HepG2 (cell line): Measurements from ENCODE around the gene SOX5. TPM values are rescaled to one million over a fixed set of nuclear protein-coding genes. Genes with fewer than 3 reads are reported as not detected.

ENCODE experiments used
- AGO2 ChIP-seq: fragments of 200-400 bp; formaldehyde crosslinking; optimal IDR thresholded peaks from 2 replicates; pipeline ENCODE3; 2017; ENCODE audit warnings: mild to moderate bottlenecking, low read depth, low read length, moderate library complexity
- CENPT ChIP-seq: sonication (generic); formaldehyde crosslinking; IDR thresholded peaks from 2 replicates; pipeline ENCODE4 v1.8.0; 2022; ENCODE audit warnings: low read depth, mild to moderate bottlenecking, moderate library complexity, missing genetic modification reagents
- EZH2 ChIP-seq: conservative IDR thresholded peaks from 2 replicates; pipeline ENCODE4 v1.6.1; 2012; ENCODE audit warnings: mild to moderate bottlenecking, low read depth, low read length, moderate library complexity
- KDM2A ChIP-seq: sonication (generic); formaldehyde crosslinking; IDR thresholded peaks from 2 replicates; pipeline ENCODE4 v1.4.0; 2020; ENCODE audit warnings: low read depth, missing genetic modification reagents, borderline replicate concordance
- MAZ ChIP-seq, 2 experiments: sonication (generic) in 1 of 2; formaldehyde crosslinking in 1 of 2; IDR thresholded peaks; 2 replicates each; pipeline versions ENCODE4 v1.5.0 to v1.6.1; 2012 to 2020; ENCODE audit warnings: low read depth in 2 of 2, mild to moderate bottlenecking in 2 of 2, borderline replicate concordance in 1 of 2, improper control_type of control experiment in 1 of 2, low read length in 1 of 2, missing genetic modification reagents in 1 of 2, moderate library complexity in 1 of 2
- ONECUT2 ChIP-seq: sonication (generic); formaldehyde crosslinking; IDR thresholded peaks from 2 replicates; pipeline ENCODE4 v1.4.0; 2020; ENCODE audit warnings: missing genetic modification reagents
- SALL1 ChIP-seq: sonication (generic); formaldehyde crosslinking; IDR thresholded peaks from 2 replicates; pipeline ENCODE4 v1.8.0; 2022; ENCODE audit warnings: mild to moderate bottlenecking, missing genetic modification reagents
- SRSF4 ChIP-seq: fragments of 200-400 bp; formaldehyde crosslinking; IDR thresholded peaks from one replicate; pipeline ENCODE4 v1.6.1; 2018; ENCODE audit warnings: mild to moderate bottlenecking, low read depth, low read length, moderate library complexity; ENCODE audit not compliant: poor library complexity, severe bottlenecking
- TAF1 ChIP-seq: sonication (generic); formaldehyde crosslinking; IDR thresholded peaks from 2 replicates; pipeline ENCODE4 v1.4.0; 2020; ENCODE audit warnings: missing genetic modification reagents
- ZNF350 ChIP-seq: sonication (generic); formaldehyde crosslinking; IDR thresholded peaks from 2 replicates; pipeline ENCODE4 v1.4.0; 2020; ENCODE audit warnings: mild to moderate bottlenecking, low read depth, missing genetic modification reagents, borderline replicate concordance
- ZNF549 ChIP-seq: sonication (generic); formaldehyde crosslinking; IDR thresholded peaks from 2 replicates; pipeline ENCODE4 v1.5.0; 2020; ENCODE audit warnings: missing genetic modification reagents
- ZNF713 ChIP-seq: sonication (generic); formaldehyde crosslinking; IDR thresholded peaks from 2 replicates; pipeline ENCODE4 v1.4.0; 2020; ENCODE audit warnings: mild to moderate bottlenecking, missing genetic modification reagents
- ZNF782 ChIP-seq: sonication (generic); formaldehyde crosslinking; IDR thresholded peaks from 2 replicates; pipeline ENCODE4 v1.4.0; 2020; ENCODE audit warnings: missing genetic modification reagents, mild to moderate bottlenecking, borderline replicate concordance
- polyA plus RNA-seq, 8 experiments: library from polyadenylated mRNA; depleted of rRNA in 3 of 8; stranded (reverse) in 7 of 8; unstranded in 1 of 8; fragments of >200 nt; fragmentation: Illumina TruSeq in 4 of 8; extraction: Trizol in 4 of 8; gene quantifications; 2 replicates each; pipeline versions ENCODE4 v1.2.1 to v1.2.3, GENCODE V29; 2011 to 2016; ENCODE audit warnings: low read depth in 4 of 8, missing spikeins in 1 of 8, mixed read lengths in 1 of 8; ENCODE audit not compliant: insufficient read depth in 1 of 8
- total RNA-seq, 5 experiments: library from RNA; depleted of rRNA; stranded (reverse); fragments of >200 nt; fragmentation: Illumina TruSeq; extraction: Trizol; gene quantifications; 2 replicates each; pipeline ENCODE4 v1.2.3, GENCODE V29; 2016; ENCODE audit warnings: low read depth in 1 of 5
- TF ChIP-seq, protein P1 (sequence below): IDR thresholded peaks from 2 replicates; pipeline ENCODE4 v1.6.1; 2016; ENCODE audit warnings: low read depth, control low read depth
- TF ChIP-seq, protein P2 (sequence below): sonication (generic); formaldehyde crosslinking; IDR thresholded peaks from 2 replicates; pipeline ENCODE4 v1.5.1; 2020; ENCODE audit warnings: mild to moderate bottlenecking, missing genetic modification reagents, moderate library complexity
- TF ChIP-seq, protein P3 (sequence below): sonication (generic); formaldehyde crosslinking; IDR thresholded peaks from 2 replicates; pipeline ENCODE4 v1.9.0; 2021; ENCODE audit warnings: missing genetic modification reagents, borderline replicate concordance
- TF ChIP-seq, protein P4 (sequence below): sonication (generic); formaldehyde crosslinking; IDR thresholded peaks from 2 replicates; pipeline ENCODE4 v1.4.0; 2020; ENCODE audit warnings: mild to moderate bottlenecking, missing genetic modification reagents

Gene SOX5
- total and polyA plus RNA-seq, 2 of the 13 experiments (the other 11 are each of a cell fraction or from before 2014, with no cell fraction given), result 18.5 to 76.4 TPM

DNA sequence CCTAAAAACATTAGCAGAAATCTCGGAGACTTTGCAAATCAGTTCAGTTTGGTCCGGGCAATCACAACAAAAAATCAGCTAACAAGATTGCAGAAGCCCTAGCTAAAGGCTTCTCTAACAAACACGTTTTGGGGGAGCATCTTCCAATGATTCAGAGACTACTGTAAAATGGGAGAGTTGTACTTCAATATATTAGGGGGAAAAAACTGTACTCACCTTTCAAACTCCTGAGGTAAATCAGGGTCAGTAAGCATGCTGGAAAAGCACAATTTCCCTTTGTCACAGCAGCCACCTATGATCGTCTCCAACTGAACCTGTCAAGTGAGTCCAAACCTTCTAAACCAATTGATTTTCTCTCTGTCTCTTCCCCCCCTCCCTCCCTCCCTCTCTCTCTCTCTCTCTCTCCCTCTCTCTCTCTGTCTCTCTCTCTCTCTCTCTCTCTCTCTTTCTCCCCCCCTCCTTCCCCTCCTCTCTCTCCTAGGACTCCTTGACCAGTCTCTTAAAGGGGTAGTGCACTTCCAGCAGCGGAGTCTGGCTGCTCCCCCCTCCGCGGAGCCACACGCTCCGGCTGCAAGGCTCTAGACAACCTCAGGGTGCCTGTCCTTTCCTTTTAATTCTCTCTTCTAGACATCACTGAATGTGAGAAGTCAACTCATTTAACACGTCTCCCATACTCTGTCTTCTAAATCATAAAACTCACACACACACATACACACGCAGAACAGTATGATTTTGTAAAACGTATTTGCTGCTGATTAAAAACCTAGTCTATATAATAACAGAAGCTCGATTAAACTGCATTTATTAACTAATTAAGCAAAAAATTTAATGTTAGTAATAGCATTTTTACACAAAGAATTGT is at the start of gene SOX5 (continued):
- no peak for TF ChIP-seq CENPT (CRISPR knock-in tag)
- TF ChIP-seq, protein P1, sequence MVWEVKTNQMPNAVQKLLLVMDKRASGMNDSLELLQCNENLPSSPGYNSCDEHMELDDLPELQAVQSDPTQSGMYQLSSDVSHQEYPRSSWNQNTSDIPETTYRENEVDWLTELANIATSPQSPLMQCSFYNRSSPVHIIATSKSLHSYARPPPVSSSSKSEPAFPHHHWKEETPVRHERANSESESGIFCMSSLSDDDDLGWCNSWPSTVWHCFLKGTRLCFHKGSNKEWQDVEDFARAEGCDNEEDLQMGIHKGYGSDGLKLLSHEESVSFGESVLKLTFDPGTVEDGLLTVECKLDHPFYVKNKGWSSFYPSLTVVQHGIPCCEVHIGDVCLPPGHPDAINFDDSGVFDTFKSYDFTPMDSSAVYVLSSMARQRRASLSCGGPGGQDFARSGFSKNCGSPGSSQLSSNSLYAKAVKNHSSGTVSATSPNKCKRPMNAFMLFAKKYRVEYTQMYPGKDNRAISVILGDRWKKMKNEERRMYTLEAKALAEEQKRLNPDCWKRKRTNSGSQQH (CRISPR knock-in tag), result 0 out of 2 replicates have a peak, but pooled peaks have one; percentile 57
- TF ChIP-seq, protein P2, sequence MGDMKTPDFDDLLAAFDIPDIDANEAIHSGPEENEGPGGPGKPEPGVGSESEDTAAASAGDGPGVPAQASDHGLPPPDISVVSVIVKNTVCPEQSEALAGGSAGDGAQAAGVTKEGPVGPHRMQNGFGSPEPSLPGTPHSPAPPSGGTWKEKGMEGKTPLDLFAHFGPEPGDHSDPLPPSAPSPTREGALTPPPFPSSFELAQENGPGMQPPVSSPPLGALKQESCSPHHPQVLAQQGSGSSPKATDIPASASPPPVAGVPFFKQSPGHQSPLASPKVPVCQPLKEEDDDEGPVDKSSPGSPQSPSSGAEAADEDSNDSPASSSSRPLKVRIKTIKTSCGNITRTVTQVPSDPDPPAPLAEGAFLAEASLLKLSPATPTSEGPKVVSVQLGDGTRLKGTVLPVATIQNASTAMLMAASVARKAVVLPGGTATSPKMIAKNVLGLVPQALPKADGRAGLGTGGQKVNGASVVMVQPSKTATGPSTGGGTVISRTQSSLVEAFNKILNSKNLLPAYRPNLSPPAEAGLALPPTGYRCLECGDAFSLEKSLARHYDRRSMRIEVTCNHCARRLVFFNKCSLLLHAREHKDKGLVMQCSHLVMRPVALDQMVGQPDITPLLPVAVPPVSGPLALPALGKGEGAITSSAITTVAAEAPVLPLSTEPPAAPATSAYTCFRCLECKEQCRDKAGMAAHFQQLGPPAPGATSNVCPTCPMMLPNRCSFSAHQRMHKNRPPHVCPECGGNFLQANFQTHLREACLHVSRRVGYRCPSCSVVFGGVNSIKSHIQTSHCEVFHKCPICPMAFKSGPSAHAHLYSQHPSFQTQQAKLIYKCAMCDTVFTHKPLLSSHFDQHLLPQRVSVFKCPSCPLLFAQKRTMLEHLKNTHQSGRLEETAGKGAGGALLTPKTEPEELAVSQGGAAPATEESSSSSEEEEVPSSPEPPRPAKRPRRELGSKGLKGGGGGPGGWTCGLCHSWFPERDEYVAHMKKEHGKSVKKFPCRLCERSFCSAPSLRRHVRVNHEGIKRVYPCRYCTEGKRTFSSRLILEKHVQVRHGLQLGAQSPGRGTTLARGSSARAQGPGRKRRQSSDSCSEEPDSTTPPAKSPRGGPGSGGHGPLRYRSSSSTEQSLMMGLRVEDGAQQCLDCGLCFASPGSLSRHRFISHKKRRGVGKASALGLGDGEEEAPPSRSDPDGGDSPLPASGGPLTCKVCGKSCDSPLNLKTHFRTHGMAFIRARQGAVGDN (CRISPR knock-in tag), result 0 out of 2 replicates have a peak, but pooled peaks have one; percentile 14
- TF ChIP-seq MAZ (IDR thresholded peaks at IDR 0.05; ENCODE audit: borderline replicate concordance, low read depth, low read length), result peak; percentile 52; the same call in 1 of the 2 replicates
- TF ChIP-seq MAZ (CRISPR knock-in tag; IDR thresholded peaks at IDR 0.05; ENCODE audit: low read depth), result no peak
- TF ChIP-seq EZH2, result no peak
- no peak for TF ChIP-seq SRSF4
- TF ChIP-seq SALL1 (CRISPR knock-in tag), result peak; percentile 30; the same call in 1 of the 2 replicates
- TF ChIP-seq ZNF549, result no peak
- TF ChIP-seq, protein P3, sequence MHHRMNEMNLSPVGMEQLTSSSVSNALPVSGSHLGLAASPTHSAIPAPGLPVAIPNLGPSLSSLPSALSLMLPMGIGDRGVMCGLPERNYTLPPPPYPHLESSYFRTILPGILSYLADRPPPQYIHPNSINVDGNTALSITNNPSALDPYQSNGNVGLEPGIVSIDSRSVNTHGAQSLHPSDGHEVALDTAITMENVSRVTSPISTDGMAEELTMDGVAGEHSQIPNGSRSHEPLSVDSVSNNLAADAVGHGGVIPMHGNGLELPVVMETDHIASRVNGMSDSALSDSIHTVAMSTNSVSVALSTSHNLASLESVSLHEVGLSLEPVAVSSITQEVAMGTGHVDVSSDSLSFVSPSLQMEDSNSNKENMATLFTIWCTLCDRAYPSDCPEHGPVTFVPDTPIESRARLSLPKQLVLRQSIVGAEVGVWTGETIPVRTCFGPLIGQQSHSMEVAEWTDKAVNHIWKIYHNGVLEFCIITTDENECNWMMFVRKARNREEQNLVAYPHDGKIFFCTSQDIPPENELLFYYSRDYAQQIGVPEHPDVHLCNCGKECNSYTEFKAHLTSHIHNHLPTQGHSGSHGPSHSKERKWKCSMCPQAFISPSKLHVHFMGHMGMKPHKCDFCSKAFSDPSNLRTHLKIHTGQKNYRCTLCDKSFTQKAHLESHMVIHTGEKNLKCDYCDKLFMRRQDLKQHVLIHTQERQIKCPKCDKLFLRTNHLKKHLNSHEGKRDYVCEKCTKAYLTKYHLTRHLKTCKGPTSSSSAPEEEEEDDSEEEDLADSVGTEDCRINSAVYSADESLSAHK (CRISPR knock-in tag), result no peak
- peak; percentile 58; the same call in 1 of the 2 replicates for TF ChIP-seq ONECUT2 (CRISPR knock-in tag)
- TF ChIP-seq ZNF350 (CRISPR knock-in tag), result no peak
- TF ChIP-seq, protein P4, sequence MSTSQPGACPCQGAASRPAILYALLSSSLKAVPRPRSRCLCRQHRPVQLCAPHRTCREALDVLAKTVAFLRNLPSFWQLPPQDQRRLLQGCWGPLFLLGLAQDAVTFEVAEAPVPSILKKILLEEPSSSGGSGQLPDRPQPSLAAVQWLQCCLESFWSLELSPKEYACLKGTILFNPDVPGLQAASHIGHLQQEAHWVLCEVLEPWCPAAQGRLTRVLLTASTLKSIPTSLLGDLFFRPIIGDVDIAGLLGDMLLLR (CRISPR knock-in tag), result no peak
- TF ChIP-seq ZNF713, result no peak
- TF ChIP-seq AGO2, result no peak
- no peak for TF ChIP-seq ZNF782 (CRISPR knock-in tag)
- peak; percentile 44; the same call in 1 of the 2 replicates for TF ChIP-seq TAF1 (CRISPR knock-in tag)
- TF ChIP-seq KDM2A (CRISPR knock-in tag), result no peak
